ENCODE measurements around the gene ZNF764. TPM values are rescaled to one million over a fixed set of nuclear protein-coding genes. Genes with fewer than 3 reads are reported as not detected.
A peak's percentile ranks its signal among the peaks of the same experiment; 100 is the strongest.
"Not testable (repeated sequence)": the region's sequence is repeated elsewhere in the genome, so short reads cannot be mapped to it uniquely, and the experiment has no call there.

The ZNF764 gene
- total RNA-seq, 2 donors from 2014 or later: 8.3 to 23.7 TPM

GRCh38 chr16:30526137-30526822, 31.9 kb downstream of the ZNF764 start, which contains the start of gene ZNF768:
Gene ZNF768 (minus strand): TSS chr16:30526566. CDS start chr16:30526413, 153 bp downstream.
- intact Hi-C loops (cut with DNase I): no loop called here
- no peaks in the 10 kb centered on the region for H3K36me3 ChIP-seq (replicated peaks in 1 of 2; ENCODE audit: insufficient read depth in 1 of 2, low read depth in 2 of 2)
- TF ChIP-seq CTCF (IDR thresholded peaks at IDR 0.05): no peak
- TF ChIP-seq POLR2A (IDR thresholded peaks at IDR 0.05): no peak
- DNase-seq (peak; percentile 28 to 46 (median 35)), ATAC-seq (peak; percentile 22)
- H3K4me1 ChIP-seq: peaks cover 32% of the 10 kb centered on the region
- H3K9me3 ChIP-seq: no peaks in the 10 kb centered on the region
- peak within 1 kb of the TSS; percentile 46 to 80 for H3K4me3 ChIP-seq
- no peaks in the 10 kb centered on the region for H3K27me3 ChIP-seq
- H3K27ac ChIP-seq: peak within 1 kb of the TSS; percentile 99 to 100 (median 100)
- WGBS, 2 donors: 0% methylated on average over 2 to 57 of the region's 73 CpGs

DNA sequence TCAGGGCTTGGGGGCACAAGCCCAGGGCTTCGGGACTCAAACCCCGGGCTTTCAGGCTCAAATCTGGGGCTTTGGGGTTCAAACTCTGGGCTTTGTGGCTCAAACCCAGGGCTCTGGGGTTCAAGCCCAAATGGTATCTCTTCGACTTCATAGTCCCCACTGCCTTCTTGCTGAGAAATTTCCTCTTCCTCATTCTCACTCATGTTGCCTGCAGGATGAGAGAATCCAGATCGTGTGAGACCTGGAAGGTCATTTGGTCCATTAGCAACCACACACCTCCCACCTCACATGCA, 32.4 kb downstream of the ZNF764 start:
- no peak for DNase-seq
- intact Hi-C loops (cut with DNase I): no loop called here
- Histone ChIP-seq H3K4me1 (peaks cover 32% of the 10 kb centered on the region), H3K27ac (peak overlapping the region; percentile 99 to 100 (median 100)), H3K4me3 (peak overlapping the region in 1 of 2 donors; percentile 46), H3K9me3 (no peaks in the 10 kb centered on the region), H3K36me3 (replicated peaks in 1 of 2; ENCODE audit: insufficient read depth in 1 of 2, low read depth in 2 of 2) (no peaks in the 10 kb centered on the region), H3K27me3 (no peaks in the 10 kb centered on the region)
- no peak for ATAC-seq
- TF ChIP-seq POLR2A (IDR thresholded peaks at IDR 0.05) (no peak), CTCF (IDR thresholded peaks at IDR 0.05) (no peak)
- WGBS, 2 donors: 49 to 52% methylated on average over 4 of the region's 4 CpGs

DNA sequence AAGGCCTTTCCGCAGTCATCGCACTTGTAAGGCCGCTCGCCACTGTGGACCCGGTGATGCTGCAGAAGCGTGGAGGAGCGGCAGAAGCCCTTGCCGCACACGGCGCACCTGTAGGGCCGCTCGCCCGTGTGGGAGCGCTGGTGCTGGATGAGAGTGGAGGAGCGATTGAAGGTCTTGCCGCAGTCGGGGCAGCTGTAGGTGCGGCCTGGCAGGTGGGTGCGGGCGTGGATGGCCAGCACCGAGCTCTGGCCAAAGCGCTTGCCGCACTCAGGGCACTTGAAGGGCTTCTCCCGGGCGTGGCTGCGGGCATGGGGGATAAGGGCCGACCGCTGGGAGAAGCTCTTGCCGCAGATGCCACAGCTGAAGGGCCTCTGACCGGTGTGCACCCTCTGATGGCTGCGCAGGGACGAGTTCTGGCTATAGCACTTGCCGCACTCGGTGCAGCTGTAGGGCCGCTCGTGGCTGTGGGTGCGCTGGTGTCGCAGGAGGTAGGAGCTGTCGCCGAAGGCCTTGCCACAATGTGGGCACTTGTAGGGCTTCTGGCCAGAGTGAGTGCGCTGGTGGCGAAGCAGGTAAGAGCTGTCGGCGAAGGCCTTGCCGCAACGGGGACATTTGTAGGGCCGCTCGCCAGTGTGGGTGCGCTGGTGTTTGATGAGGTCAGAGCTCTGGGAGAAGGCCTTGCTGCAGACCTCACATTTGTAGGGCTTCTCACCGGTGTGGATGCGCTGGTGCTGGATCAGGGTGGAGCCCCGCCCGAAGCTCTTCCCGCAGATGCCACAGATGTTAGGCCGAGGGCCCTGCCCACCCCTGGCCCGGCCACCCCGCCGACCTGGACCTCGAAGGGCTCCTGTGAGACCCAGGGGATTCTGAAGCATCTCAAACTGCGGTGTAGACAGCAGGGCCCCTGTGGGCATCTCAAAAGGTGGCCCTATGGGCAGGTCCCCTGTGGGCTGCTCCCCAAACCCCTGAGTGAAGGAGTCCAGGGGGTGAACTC, 33.3 kb downstream of the ZNF764 start:
- DNase-seq (no peak), ATAC-seq (no peak)
- Histone ChIP-seq H3K9me3 (no peaks in the 10 kb centered on the region), H3K27me3 (no peaks in the 10 kb centered on the region), H3K36me3 (replicated peaks in 1 of 2; ENCODE audit: insufficient read depth in 1 of 2, low read depth in 2 of 2) (no peaks in the 10 kb centered on the region), H3K4me1 (peaks cover 32% of the 10 kb centered on the region), H3K4me3 (no peak overlapping the region), H3K27ac (no peak overlapping the region)
- TF ChIP-seq POLR2A (IDR thresholded peaks at IDR 0.05) (no peak), CTCF (IDR thresholded peaks at IDR 0.05) (no peak)
- intact Hi-C loops (cut with DNase I): loop anchor here (5.0 kb wide), 1 partner anchor 93 kb away; the partner anchor contains the start of gene DCTPP1
- 93 to 95% methylated on average over 29 to 52 of the region's 60 CpGs for WGBS, 2 donors

DNA sequence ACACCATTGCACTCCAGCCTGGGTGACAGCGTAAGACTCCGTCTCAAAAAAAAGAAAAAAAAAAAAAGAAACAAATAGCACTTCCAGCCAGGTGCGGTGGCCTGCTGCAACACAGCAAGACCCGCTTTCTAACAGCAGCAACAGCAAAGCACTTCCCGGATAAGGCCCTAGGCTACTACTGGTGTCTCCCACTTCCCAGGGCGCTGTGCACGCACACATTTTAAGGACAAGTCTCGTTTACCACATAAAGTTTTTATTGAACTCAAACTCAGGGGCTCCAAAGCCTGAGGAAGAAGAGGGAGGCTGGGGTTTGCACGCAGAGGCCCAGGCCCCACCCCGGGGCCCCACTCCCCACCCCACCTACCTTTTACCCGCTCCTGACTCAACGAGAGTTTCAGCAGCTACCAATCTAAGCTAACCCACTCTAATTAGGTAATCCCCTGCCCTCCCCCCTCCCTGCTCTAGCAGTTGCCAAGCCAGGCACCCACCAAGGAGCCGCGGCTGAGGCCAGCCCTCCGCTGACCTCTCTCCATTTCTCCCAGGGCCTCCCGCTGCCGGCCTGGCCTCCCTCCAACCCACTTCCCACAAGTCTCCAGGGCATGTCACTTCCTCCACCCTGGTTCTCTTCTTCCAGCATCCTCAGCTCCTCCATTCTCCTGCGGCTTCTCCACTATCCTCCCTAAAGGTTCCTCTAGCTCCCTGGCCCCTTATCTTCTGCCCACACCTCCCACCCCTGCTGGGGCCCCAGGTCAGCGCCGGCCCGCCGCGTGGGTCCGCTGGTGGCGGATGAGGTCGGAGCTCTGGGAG, 34.2 kb downstream of the ZNF764 start:
- no peaks in the 10 kb centered on the region for H3K36me3 ChIP-seq (replicated peaks in 1 of 2; ENCODE audit: insufficient read depth in 1 of 2, low read depth in 2 of 2)
- TF ChIP-seq CTCF (IDR thresholded peaks at IDR 0.05) (no peak), POLR2A (IDR thresholded peaks at IDR 0.05) (no peak)
- no peaks in the 10 kb centered on the region for H3K27me3 ChIP-seq
- peaks cover 32% of the 10 kb centered on the region for H3K4me1 ChIP-seq
- intact Hi-C loops (cut with DNase I): loop anchor here (5.0 kb wide), 1 partner anchor 92 kb away; the partner anchor contains the start of gene DCTPP1
- WGBS, 2 donors: 76 to 77% methylated on average over 24 to 26 of the region's 26 CpGs
- no peak for ATAC-seq
- no peak overlapping the region for H3K4me3 ChIP-seq
- H3K9me3 ChIP-seq: no peaks in the 10 kb centered on the region
- H3K27ac ChIP-seq: no peak overlapping the region
- DNase-seq: peak in 1 of 4 donors; percentile 21

GRCh38 chr16:30522702-30523463, 35.3 kb downstream of the ZNF764 start:
- H3K27ac ChIP-seq; H3K36me3 ChIP-seq (replicated peaks in 1 of 2; ENCODE audit: insufficient read depth in 1 of 2, low read depth in 2 of 2); H3K27me3 ChIP-seq; H3K4me3 ChIP-seq; H3K9me3 ChIP-seq; ATAC-seq; DNase-seq: not testable (repeated sequence)
- H3K4me1 ChIP-seq: peaks cover 21% of the 10 kb centered on the region
- intact Hi-C loops (cut with DNase I): loop anchor here (5.0 kb wide), 1 partner anchor 91 kb away; the partner anchor contains the start of gene DCTPP1
- WGBS, 2 donors: 80 to 84% methylated on average over 12 of the region's 12 CpGs
